IMR-90 (cell line): ENCODE data around the gene GPR32. TPM values are rescaled to one million over a fixed set of nuclear protein-coding genes. Genes with fewer than 3 reads are reported as not detected.

Source experiments
- ATAC-seq: fragments of 200-7000 bp; cut with Tn5 transposase; 2 replicates; pipeline ENCODE4 v1.9.1; 2020; ENCODE audit warnings: low read depth, mild to moderate bottlenecking, moderate library complexity
- BruUV-seq: library from RNA; stranded (reverse); fragments of 400-500 nt; replicated peaks from 2 replicates; lab custom pipeline; 2021; lab: Mats Ljungman, UMichigan
- CTCF ChIA-PET: fragments of 300-600 bp; formaldehyde crosslinking; extraction: SDS; loops from one replicate; lab custom pipeline; 2021; ENCODE audit warnings: antibody characterized with exemption; lab: Yijun Ruan, JAX
- POLR2A ChIA-PET: fragments of 300-600 bp; sonication (Branson Sonifier 250); formaldehyde crosslinking; loops from one replicate; lab custom pipeline; 2022; ENCODE audit warnings: antibody characterized with exemption; ENCODE audit not compliant: unreplicated experiment; lab: Charles Lee
- DNase-seq: peaks from one replicate; pipeline ENCODE4 v3.0.0; 2013
- H2AFZ ChIP-seq: replicated peaks from 2 replicates; pipeline ENCODE3; 2013; ENCODE audit warnings: low read length, mild to moderate bottlenecking; ENCODE audit not compliant: poor library complexity
- H2AK5ac ChIP-seq: 2 replicates; pipeline ENCODE4 v1.6.1; 2013; ENCODE audit warnings: low read depth, low read length, inconsistent platforms
- H2AK9ac ChIP-seq: replicated peaks from 2 replicates; pipeline ENCODE3; 2013; ENCODE audit warnings: mild to moderate bottlenecking, low read depth, low read length, moderate library complexity; ENCODE audit not compliant: poor library complexity
- H2BK120ac ChIP-seq: 2 replicates; pipeline ENCODE4 v1.6.1; 2013; ENCODE audit warnings: low read depth, low read length, inconsistent platforms
- H2BK15ac ChIP-seq: 3 replicates; pipeline ENCODE4 v1.6.1; 2013; ENCODE audit warnings: low read depth, low read length, inconsistent platforms
- H2BK20ac ChIP-seq: 2 replicates; pipeline ENCODE4 v1.6.1; 2013; ENCODE audit warnings: low read depth, mild to moderate bottlenecking, inconsistent platforms, low read length, moderate library complexity
- H2BK5ac ChIP-seq: 2 replicates; pipeline ENCODE4 v1.6.1; 2013; ENCODE audit warnings: mild to moderate bottlenecking, low read depth, low read length, inconsistent platforms; ENCODE audit not compliant: poor library complexity, severe bottlenecking
- H3K14ac ChIP-seq: replicated peaks from 2 replicates; pipeline ENCODE4 v1.6.1; 2013; ENCODE audit warnings: low read depth, low read length, inconsistent platforms
- H3K18ac ChIP-seq: 2 replicates; pipeline ENCODE4 v1.6.1; 2013; ENCODE audit warnings: low read depth, low read length, control low read depth
- H3K23ac ChIP-seq: 2 replicates; pipeline ENCODE4 v1.6.1; 2013; ENCODE audit warnings: low read depth, low read length, inconsistent platforms
- H3K27ac ChIP-seq: 2 replicates; pipeline ENCODE4 v1.5.1; 2013; ENCODE audit warnings: mild to moderate bottlenecking, control low read depth, low read length; ENCODE audit not compliant: insufficient read depth
- H3K27me3 ChIP-seq: 2 replicates; pipeline ENCODE4 v1.6.1; 2013; ENCODE audit warnings: low read length; ENCODE audit not compliant: control insufficient read depth, insufficient read depth
- H3K36me3 ChIP-seq: 2 replicates; pipeline ENCODE4 v1.6.1; 2013; ENCODE audit warnings: low read length, mixed read lengths; ENCODE audit not compliant: control insufficient read depth, insufficient read depth
- H3K4ac ChIP-seq: 2 replicates; pipeline ENCODE4 v1.6.1; 2013; ENCODE audit warnings: low read depth, low read length, inconsistent platforms
- H3K4me1 ChIP-seq: 2 replicates; pipeline ENCODE4 v1.6.1; 2013; ENCODE audit warnings: low read length, mixed read lengths; ENCODE audit not compliant: control insufficient read depth, insufficient read depth
- H3K4me2 ChIP-seq: 2 replicates; pipeline ENCODE4 v1.6.1; 2013; ENCODE audit warnings: low read depth, mild to moderate bottlenecking, control low read depth, low read length, moderate library complexity
- H3K4me3 ChIP-seq: 2 replicates; pipeline ENCODE4 v1.5.1; 2013; ENCODE audit warnings: low read depth, mild to moderate bottlenecking, control low read depth, low read length, moderate library complexity; ENCODE audit not compliant: insufficient read depth
- H3K56ac ChIP-seq: 2 replicates; pipeline ENCODE4 v1.6.1; 2013; ENCODE audit warnings: low read length, inconsistent platforms; ENCODE audit not compliant: insufficient read depth; ENCODE audit errors: extremely low read depth
- H3K79me1 ChIP-seq, 2 experiments: 2 replicates each; pipeline ENCODE4 v1.6.1; 2013; ENCODE audit warnings: low read length in 2 of 2, inconsistent platforms in 1 of 2, low read depth in 1 of 2
- H3K9ac ChIP-seq: 2 replicates; pipeline ENCODE4 v1.6.1; 2013; ENCODE audit warnings: low read depth, low read length, control low read depth
- H3K9me1 ChIP-seq: 2 replicates; pipeline ENCODE4 v1.6.1; 2013; ENCODE audit warnings: low read length, inconsistent platforms; ENCODE audit not compliant: insufficient read depth
- H3K9me3 ChIP-seq: 2 replicates; pipeline ENCODE4 v1.6.1; 2013; ENCODE audit warnings: low read length; ENCODE audit not compliant: control insufficient read depth, insufficient read depth
- H4K20me1 ChIP-seq: 2 replicates; pipeline ENCODE4 v1.6.1; 2013; ENCODE audit warnings: low read length, inconsistent platforms; ENCODE audit not compliant: insufficient read depth
- H4K5ac ChIP-seq: 2 replicates; pipeline ENCODE4 v1.6.1; 2013; ENCODE audit warnings: mild to moderate bottlenecking, low read depth, low read length, control low read depth
- H4K8ac ChIP-seq, 2 experiments: 2 replicates each; pipeline ENCODE4 v1.6.1; 2013; ENCODE audit warnings: low read depth in 2 of 2, low read length in 2 of 2, control low read depth in 1 of 2, inconsistent platforms in 1 of 2
- H4K91ac ChIP-seq: 2 replicates; pipeline ENCODE4 v1.6.1; 2013; ENCODE audit warnings: low read depth, low read length, inconsistent platforms; ENCODE audit not compliant: insufficient read depth
- BHLHE40 ChIP-seq: fragments of 150-350 bp; IDR thresholded peaks from 2 replicates; pipeline ENCODE4 v1.6.1; 2016; ENCODE audit warnings: mild to moderate bottlenecking, low read depth, low read length
- CHD1 ChIP-seq: IDR thresholded peaks from 2 replicates; pipeline ENCODE4 v1.6.1; 2012; ENCODE audit warnings: low read depth, low read length, improper control_type of control experiment
- CTCF ChIP-seq: conservative IDR thresholded peaks from 2 replicates; pipeline ENCODE4 v1.5.1; 2012; ENCODE audit warnings: mild to moderate bottlenecking, low read depth, low read length, improper control_type of control experiment
- FOS ChIP-seq: fragments of 150-350 bp; IDR thresholded peaks from 2 replicates; pipeline ENCODE4 v1.6.1; 2016; ENCODE audit warnings: low read depth, low read length
- MAFK ChIP-seq: IDR thresholded peaks from 2 replicates; pipeline ENCODE4 v1.6.1; 2012; ENCODE audit warnings: low read depth, low read length, improper control_type of control experiment
- MXI1 ChIP-seq: IDR thresholded peaks from 2 replicates; pipeline ENCODE4 v1.6.1; 2012; ENCODE audit warnings: low read depth, mild to moderate bottlenecking, low read length, moderate library complexity, borderline replicate concordance
- NFE2L2 ChIP-seq: fragments of 150-350 bp; IDR thresholded peaks from 2 replicates; pipeline ENCODE4 v1.6.1; 2016; ENCODE audit warnings: low read depth, mild to moderate bottlenecking, low read length
- POLR2A ChIP-seq: IDR thresholded peaks from 2 replicates; pipeline ENCODE4 v1.6.1; 2012; ENCODE audit warnings: mild to moderate bottlenecking, low read depth, low read length
- RCOR1 ChIP-seq: IDR thresholded peaks from 2 replicates; pipeline ENCODE4 v1.6.1; 2012; ENCODE audit warnings: mild to moderate bottlenecking, low read length, improper control_type of control experiment; ENCODE audit not compliant: insufficient replicate concordance
- RFX5 ChIP-seq: IDR thresholded peaks from 2 replicates; pipeline ENCODE4 v1.8.0; 2012; ENCODE audit warnings: low read depth, mild to moderate bottlenecking, low read length, moderate library complexity
- SMC3 ChIP-seq: fragments of 150-350 bp; IDR thresholded peaks from 2 replicates; pipeline ENCODE4 v1.6.1; 2016; ENCODE audit warnings: low read depth, mild to moderate bottlenecking, antibody characterized with exemption, low read length, moderate library complexity
- WGBS, 2 experiments: methylation state at CpG; one replicate each; pipeline versions ENCODE4 v1.1.5 to v1.1.7; 2013; ENCODE audit warnings: missing lambda C conversion rate in 2 of 2; ENCODE audit not compliant: insufficient read length in 1 of 2; ENCODE audit errors: extremely low coverage in 2 of 2; 5-methylcytosine and 5-hydroxymethylcytosine counted together
- dilution Hi-C: fragments of 300-500 bp; cut with HindIII; formaldehyde crosslinking; loops from one replicate; pipeline ENCODE4 v1.14.3; 2018; ENCODE audit warnings: low sequenced_read_pairs; ENCODE audit not compliant: unreplicated experiment
- in situ Hi-C: fragments of 300-500 bp; cut with MboI; formaldehyde crosslinking; loops from 3 replicates; pipeline ENCODE4 v1.14.3; 2019; ENCODE audit warnings: low sequenced_read_pairs, inconsistent platforms, mixed read lengths
- intact Hi-C: fragments of 100-400 bp; cut with micrococcal nuclease; formaldehyde crosslinking; loops from 2 replicates; pipeline ENCODE4 v1.10.0; 2022
- polyA plus RNA-seq, 3 experiments: library from polyadenylated mRNA; depleted of rRNA; stranded (reverse); fragments of >200 nt; gene quantifications; 2 replicates each; pipeline ENCODE4 v1.2.3, GENCODE V29; 2012; ENCODE audit warnings: low replicate concordance in 1 of 3
- total RNA-seq: library from RNA; depleted of rRNA; stranded (reverse); fragments of >200 nt; gene quantifications from 2 replicates; pipeline ENCODE4 v1.2.3, GENCODE V29; 2012

The GPR32 gene
- total and polyA plus RNA-seq, 2 of the 4 experiments (the other 2 are of a cell fraction): not detected

- Histone ChIP-seq H3K56ac (no peak overlapping the region), H3K27me3 (peaks cover 27% of the 10 kb centered on the region), H3K4me3 (no peak overlapping the region), H3K9me3 (no peaks in the 10 kb centered on the region), H2BK120ac (no peak overlapping the region), H3K9me1 (no peaks in the 10 kb centered on the region), H3K36me3 (no peaks in the 10 kb centered on the region), H3K27ac (no peak overlapping the region), H2AK9ac (no peak overlapping the region), H3K18ac (no peak overlapping the region), H3K9ac (no peak overlapping the region), H4K5ac (no peak overlapping the region), H2BK20ac (no peak overlapping the region), H3K79me1 (no peaks in the 10 kb centered on the region), H3K23ac (no peak overlapping the region), H3K4me2 (no peak overlapping the region), H2BK5ac (no peak overlapping the region), H3K4me1 (no peaks in the 10 kb centered on the region), H2AK5ac (no peak overlapping the region), H4K8ac (no peak overlapping the region), H3K4ac (no peak overlapping the region), H4K91ac (no peak overlapping the region), H3K14ac (no peak overlapping the region), H2AFZ (no peak overlapping the region), H2BK15ac (no peak overlapping the region), H4K20me1 (no peaks in the 10 kb centered on the region)
- ChIA-PET POLR2A (no interaction called here), CTCF (no interaction called here)
- intact Hi-C loops (no loop called here), dilution Hi-C loops (no loop called here), in situ Hi-C loops (no loop called here)
- WGBS, 2 experiments: no CpG with 5 or more reads among the region's 5 CpGs
- BruUV-seq: no TSS peak
- no peak for TF ChIP-seq MAFK
- TF ChIP-seq FOS: no peak
- no peak for TF ChIP-seq SMC3
- no peak for TF ChIP-seq CTCF
- no peak for TF ChIP-seq BHLHE40
- no peak for TF ChIP-seq RCOR1
- no peak for TF ChIP-seq POLR2A
- TF ChIP-seq NFE2L2: no peak
- no peak for TF ChIP-seq MXI1
- no peak for TF ChIP-seq RFX5
- no peak for TF ChIP-seq CHD1
- ATAC-seq (no peak), DNase-seq (no peak)
Observed at GRCh38 chr19:50814883-50815282, 44.6 kb downstream of the GPR32 start.
